KMS-11 (cell line): ENCODE measurements around the gene CCSAP.

Source experiments
- H2AFZ ChIP-seq: fragments of 200-600 bp; sonication (generic); 2 replicates; pipeline ENCODE4 v1.6.1; 2016; ENCODE audit warnings: antibody characterized with exemption, mixed run types, low read depth
- H3K27ac ChIP-seq: fragments of 200-600 bp; sonication (generic); 2 replicates; pipeline ENCODE4 v1.6.1; 2016; ENCODE audit warnings: mild to moderate bottlenecking, mixed run types
- H3K27me3 ChIP-seq: fragments of 200-600 bp; sonication (generic); 2 replicates; pipeline ENCODE4 v1.6.1; 2017; ENCODE audit warnings: mild to moderate bottlenecking, low read depth, mixed run types, moderate library complexity; ENCODE audit not compliant: insufficient read depth
- H3K36me3 ChIP-seq: fragments of 200-600 bp; sonication (generic); 2 replicates; pipeline ENCODE4 v1.6.1; 2017; ENCODE audit warnings: mild to moderate bottlenecking, mixed run types; ENCODE audit not compliant: insufficient read depth
- H3K4me1 ChIP-seq: fragments of 200-600 bp; sonication (generic); 2 replicates; pipeline ENCODE4 v1.6.1; 2016; ENCODE audit warnings: mild to moderate bottlenecking, low read depth, mixed run types; ENCODE audit not compliant: poor library complexity, severe bottlenecking
- H3K4me2 ChIP-seq: fragments of 200-600 bp; sonication (generic); 2 replicates; pipeline ENCODE4 v1.7.0; 2016; ENCODE audit warnings: mild to moderate bottlenecking, mixed run types
- H3K4me3 ChIP-seq: fragments of 200-600 bp; sonication (generic); IDR thresholded peaks from 2 replicates; pipeline ENCODE4 v1.6.1; 2017; ENCODE audit warnings: low read depth, low read length, mixed read lengths; ENCODE audit not compliant: insufficient read depth
- H3K79me2 ChIP-seq: fragments of 200-600 bp; sonication (generic); 2 replicates; pipeline ENCODE4 v1.6.1; 2016; ENCODE audit warnings: low read depth, mixed run types; ENCODE audit not compliant: insufficient read depth
- H3K9ac ChIP-seq: fragments of 200-600 bp; sonication (generic); 2 replicates; pipeline ENCODE4 v1.6.1; 2016; ENCODE audit warnings: mild to moderate bottlenecking, mixed run types
- H4K20me1 ChIP-seq: fragments of 200-600 bp; sonication (generic); 2 replicates; pipeline ENCODE4 v1.6.1; 2016; ENCODE audit warnings: mild to moderate bottlenecking, mixed run types; ENCODE audit not compliant: insufficient read depth
- TF ChIP-seq, protein P1 (sequence below): fragments of 200-600 bp; sonication (generic); conservative IDR thresholded peaks from 2 replicates; pipeline ENCODE4 v1.6.1; 2017; ENCODE audit warnings: low read depth, mild to moderate bottlenecking, antibody characterized with exemption, low read length, moderate library complexity, mixed read lengths

Gene CCSAP

DNA sequence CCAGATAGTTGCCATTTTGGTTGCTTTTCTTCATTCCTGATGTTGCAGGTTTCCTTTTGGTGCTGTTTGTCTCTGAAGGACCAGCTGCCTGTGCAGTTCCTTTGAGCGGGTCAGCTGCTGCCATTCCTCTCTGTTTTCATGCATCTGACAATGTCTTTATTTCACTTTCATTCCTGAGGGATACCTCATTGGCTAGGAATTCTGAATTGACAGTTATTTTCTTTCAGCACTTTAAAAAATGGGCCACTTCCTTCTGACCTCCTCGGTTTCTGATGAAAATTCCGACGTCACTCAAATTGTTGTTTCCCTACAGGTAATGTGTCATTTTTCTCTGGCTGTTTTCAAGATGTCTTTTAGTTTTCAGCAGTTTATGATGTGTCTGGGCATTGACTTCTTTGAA is 24.8 kb downstream of the CCSAP start:
- Histone ChIP-seq H3K27me3 (no peaks in the 10 kb centered on the region), H3K4me1 (no peaks in the 10 kb centered on the region), H3K36me3 (no peaks in the 10 kb centered on the region), H3K4me3 (no peak overlapping the region), H3K4me2 (no peak overlapping the region), H3K79me2 (no peaks in the 10 kb centered on the region), H4K20me1 (no peaks in the 10 kb centered on the region), H2AFZ (no peak overlapping the region), H3K27ac (no peak overlapping the region), H3K9ac (no peak overlapping the region)
- TF ChIP-seq, protein P1, sequence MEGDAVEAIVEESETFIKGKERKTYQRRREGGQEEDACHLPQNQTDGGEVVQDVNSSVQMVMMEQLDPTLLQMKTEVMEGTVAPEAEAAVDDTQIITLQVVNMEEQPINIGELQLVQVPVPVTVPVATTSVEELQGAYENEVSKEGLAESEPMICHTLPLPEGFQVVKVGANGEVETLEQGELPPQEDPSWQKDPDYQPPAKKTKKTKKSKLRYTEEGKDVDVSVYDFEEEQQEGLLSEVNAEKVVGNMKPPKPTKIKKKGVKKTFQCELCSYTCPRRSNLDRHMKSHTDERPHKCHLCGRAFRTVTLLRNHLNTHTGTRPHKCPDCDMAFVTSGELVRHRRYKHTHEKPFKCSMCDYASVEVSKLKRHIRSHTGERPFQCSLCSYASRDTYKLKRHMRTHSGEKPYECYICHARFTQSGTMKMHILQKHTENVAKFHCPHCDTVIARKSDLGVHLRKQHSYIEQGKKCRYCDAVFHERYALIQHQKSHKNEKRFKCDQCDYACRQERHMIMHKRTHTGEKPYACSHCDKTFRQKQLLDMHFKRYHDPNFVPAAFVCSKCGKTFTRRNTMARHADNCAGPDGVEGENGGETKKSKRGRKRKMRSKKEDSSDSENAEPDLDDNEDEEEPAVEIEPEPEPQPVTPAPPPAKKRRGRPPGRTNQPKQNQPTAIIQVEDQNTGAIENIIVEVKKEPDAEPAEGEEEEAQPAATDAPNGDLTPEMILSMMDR: no peak

DNA sequence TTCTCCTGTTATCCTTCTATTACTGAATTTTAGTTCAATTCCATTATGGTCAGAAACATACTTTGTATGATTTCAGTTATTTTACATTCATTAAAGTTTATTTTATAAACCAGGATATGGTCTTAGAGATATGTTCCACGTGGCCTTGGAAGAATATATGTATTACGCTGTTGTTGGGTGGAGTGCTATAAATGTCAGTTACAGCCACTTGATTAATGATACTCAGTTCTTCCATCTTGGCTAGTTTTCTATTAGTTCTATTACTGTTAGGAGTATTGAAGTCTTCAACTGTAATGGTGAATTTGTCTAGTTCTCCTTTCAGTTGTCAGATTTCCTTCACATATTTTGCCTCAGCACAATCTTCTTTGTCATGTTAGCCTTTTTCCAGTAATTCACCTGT is 26.7 kb downstream of the CCSAP start:
- Histone ChIP-seq H3K27ac (no peak overlapping the region), H3K27me3 (no peaks in the 10 kb centered on the region), H3K9ac (no peak overlapping the region), H3K4me1 (no peaks in the 10 kb centered on the region), H3K36me3 (no peaks in the 10 kb centered on the region), H2AFZ (no peak overlapping the region), H3K79me2 (no peaks in the 10 kb centered on the region), H3K4me3 (no peak overlapping the region), H3K4me2 (no peak overlapping the region), H4K20me1 (no peaks in the 10 kb centered on the region)
- TF ChIP-seq, protein P1: no peak

GRCh38 chr1:229310833-229311232 is 32.0 kb downstream of the CCSAP start:
- Histone ChIP-seq H3K27ac (no peak overlapping the region), H2AFZ (no peak overlapping the region), H3K9ac (no peak overlapping the region), H3K79me2 (no peaks in the 10 kb centered on the region), H3K27me3 (no peaks in the 10 kb centered on the region), H3K4me1 (no peaks in the 10 kb centered on the region), H3K36me3 (no peaks in the 10 kb centered on the region), H4K20me1 (no peaks in the 10 kb centered on the region), H3K4me2 (no peak overlapping the region), H3K4me3 (no peak overlapping the region)
- TF ChIP-seq, protein P1: no peak

DNA sequence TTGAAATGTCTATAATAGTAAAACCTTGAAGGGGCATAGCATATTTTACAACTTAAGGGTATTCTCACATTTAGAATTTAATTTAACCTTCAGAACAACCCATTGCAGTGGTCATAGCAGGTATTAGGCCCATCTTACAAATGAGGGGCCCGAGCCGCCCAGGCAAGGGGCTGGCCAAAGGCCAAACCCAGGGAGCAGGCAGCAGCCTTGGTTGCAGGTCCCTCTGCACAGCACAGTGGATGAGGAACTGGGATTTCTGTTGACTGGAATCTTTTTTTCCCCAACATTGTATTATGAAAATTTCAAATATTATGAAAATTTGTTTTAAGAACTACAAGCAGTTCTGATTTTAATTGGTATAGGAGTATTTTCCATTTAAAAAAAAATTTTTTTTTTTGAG is 33.2 kb downstream of the CCSAP start:
- Histone ChIP-seq H3K4me1 (no peaks in the 10 kb centered on the region), H3K27me3 (no peaks in the 10 kb centered on the region), H3K4me3 (no peak overlapping the region), H4K20me1 (no peaks in the 10 kb centered on the region), H3K9ac (no peak overlapping the region), H3K79me2 (no peaks in the 10 kb centered on the region), H3K36me3 (no peaks in the 10 kb centered on the region), H3K4me2 (no peak overlapping the region), H2AFZ (no peak overlapping the region), H3K27ac (no peak overlapping the region)
- TF ChIP-seq, protein P1: no peak
